Measurements from ENCODE around the gene HRK. TPM values are rescaled to one million over a fixed set of nuclear protein-coding genes. Genes with fewer than 3 reads are reported as not detected.

Gene HRK
- total RNA-seq, 2 donors from 2014 or later: 0.73 to 1.1 TPM

Other genes starting within 250 kb of the HRK start
- 10 to 100 TPM; 55.9 to 58.5 TPM for gene SPRING1, start 143.4 kb downstream of the HRK start, total RNA-seq
- 1 to 10 TPM; 2.3 to 2.8 TPM for gene RNFT2, start 143.1 kb downstream of the HRK start, total RNA-seq
- 10 to 100 TPM in 1 of 2 donors, 1 to 10 TPM in 1; 9.0 to 14.4 TPM for gene FBXW8, start 29.5 kb upstream of the HRK start, total RNA-seq
- gene TESC, start 218.0 kb upstream of the HRK start, total RNA-seq: 1 to 10 TPM; 1.7 to 2.3 TPM

Measured in left colon (tissue), 2 donors.